ENCODE results near the gene HSPA8.

- TF ChIP-seq ETS1 (IDR thresholded peaks at IDR 0.05) (no peak), CTCF (conservative IDR thresholded peaks at IDR 0.05; ENCODE audit: low read depth in 2 of 2) (no peak), EZH2 (IDR thresholded peaks at IDR 0.05; ENCODE audit: low read depth, unreplicated experiment) (no peak), POLR2AphosphoS5 (IDR thresholded peaks at IDR 0.05; ENCODE audit: low read depth) (no peak), CREB1 (CRISPR knock-in tag; IDR thresholded peaks at IDR 0.05; ENCODE audit: low read depth) (no peak), EZH2phosphoT487 (IDR thresholded peaks at IDR 0.05; ENCODE audit: unreplicated experiment) (no peak), ZNF114 (CRISPR knock-in tag; IDR thresholded peaks at IDR 0.05) (no peak), JUNB (IDR thresholded peaks at IDR 0.05; ENCODE audit: unreplicated experiment) (no peak), STAT1 (IDR thresholded peaks at IDR 0.05; ENCODE audit: unreplicated experiment) (no peak), REST (IDR thresholded peaks at IDR 0.05; ENCODE audit: unreplicated experiment) (no peak), ZNF331 (CRISPR knock-in tag; IDR thresholded peaks at IDR 0.05; ENCODE audit: low read depth) (no peak), ZNF462 (CRISPR knock-in tag; IDR thresholded peaks at IDR 0.05) (no peak), NANOG (IDR thresholded peaks at IDR 0.05; ENCODE audit: borderline replicate concordance) (no peak)
These were observed 14.0 kb downstream of the HSPA8 start for GRCh38 chr11:123047947-123048293.
